IPS-NIHi11 (cell line): Measurements from ENCODE around the gene CBFA2T2.
"Not testable (repeated sequence)": the region's sequence is repeated elsewhere in the genome, so short reads cannot be mapped to it uniquely, and the experiment has no call there.

Experiments used
- DNase-seq: peaks from one replicate; pipeline ENCODE4 v3.0.0; 2012; ENCODE audit warnings: mixed read lengths, low spot score

Gene CBFA2T2

DNA sequence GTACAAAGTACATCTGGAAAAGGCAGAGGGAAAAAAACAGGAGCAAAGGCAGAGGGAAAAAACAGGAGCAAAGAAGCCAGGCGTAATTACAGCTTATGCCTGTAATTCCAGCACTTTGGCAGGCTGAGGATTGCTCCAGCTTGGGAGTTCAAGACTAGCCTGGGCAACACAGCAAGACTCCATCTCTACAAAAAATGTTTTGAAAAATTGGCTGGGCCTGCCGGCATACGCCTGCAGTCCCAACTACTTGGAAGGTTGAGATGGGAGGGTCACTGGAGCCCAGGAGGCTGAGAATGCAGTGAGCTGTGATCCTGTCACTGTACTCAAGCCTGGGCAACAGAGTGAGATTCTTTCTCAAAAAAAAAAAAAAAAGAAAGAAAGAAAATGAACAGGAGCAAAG is 19.0 kb upstream of the CBFA2T2 start:
- DNase-seq: no peak

DNA sequence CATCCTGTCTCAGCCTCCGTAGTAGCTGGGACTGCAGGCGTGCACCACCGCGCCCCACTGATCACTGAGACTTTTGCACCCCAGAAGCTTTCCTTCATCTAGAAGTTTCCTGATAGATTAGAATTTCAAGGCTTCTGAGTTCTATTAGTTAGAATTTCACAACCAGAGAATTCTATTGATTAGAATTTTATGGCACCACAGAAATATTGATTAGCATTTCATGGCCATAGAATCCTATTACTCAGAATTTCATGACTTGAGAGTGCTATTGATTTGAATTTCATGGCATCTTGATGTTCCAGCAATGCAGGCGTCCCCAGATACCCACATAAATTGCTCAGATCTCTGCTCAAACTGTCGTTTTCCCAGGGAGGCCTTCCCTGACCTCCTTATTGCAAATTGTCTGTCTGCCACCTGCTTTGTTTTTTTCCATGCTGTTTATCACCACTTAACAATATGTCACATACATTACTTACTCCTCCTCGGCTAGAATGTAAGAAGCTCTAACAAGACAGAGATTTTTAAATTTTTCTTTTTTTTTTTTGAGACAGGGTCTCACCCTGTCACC is 16.9 kb upstream of the CBFA2T2 start:
- DNase-seq: no peak

DNA sequence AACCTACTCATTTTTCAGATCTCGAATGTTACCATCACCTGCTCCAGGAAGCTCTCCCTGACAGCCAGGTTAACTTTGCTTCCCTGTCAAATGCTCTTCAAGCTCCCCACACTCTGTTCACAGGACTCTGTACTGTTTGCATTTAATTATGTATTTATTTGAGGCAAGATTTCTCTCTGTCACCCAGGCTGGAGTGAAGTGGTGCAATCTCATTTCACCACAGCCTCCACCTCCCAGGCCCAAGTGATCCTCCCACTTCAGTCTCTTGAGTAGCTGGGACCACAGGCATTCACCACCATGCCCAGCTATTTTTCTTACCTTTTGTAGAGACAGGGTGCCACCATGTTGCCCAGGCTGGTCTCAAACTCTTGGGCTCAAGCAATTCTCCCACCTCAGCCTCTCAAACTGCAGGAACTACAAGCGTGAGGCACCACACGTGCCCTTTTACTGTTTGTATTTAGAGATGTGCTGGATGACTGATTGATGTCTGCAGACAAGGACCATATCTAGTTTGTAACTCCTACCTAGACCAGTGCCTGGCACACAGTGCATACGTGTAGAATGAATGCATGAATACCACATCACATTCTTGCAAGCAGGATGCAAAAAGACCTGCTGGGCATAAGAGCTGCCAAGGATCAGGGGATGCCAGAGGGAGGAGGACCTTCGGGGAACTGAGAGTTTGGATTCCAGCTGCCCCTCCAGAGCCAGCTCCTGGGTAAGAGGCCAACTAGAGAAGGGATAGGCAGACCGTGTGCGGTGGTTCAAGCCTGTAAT is 15.6 kb upstream of the CBFA2T2 start:
- DNase-seq: no peak

DNA sequence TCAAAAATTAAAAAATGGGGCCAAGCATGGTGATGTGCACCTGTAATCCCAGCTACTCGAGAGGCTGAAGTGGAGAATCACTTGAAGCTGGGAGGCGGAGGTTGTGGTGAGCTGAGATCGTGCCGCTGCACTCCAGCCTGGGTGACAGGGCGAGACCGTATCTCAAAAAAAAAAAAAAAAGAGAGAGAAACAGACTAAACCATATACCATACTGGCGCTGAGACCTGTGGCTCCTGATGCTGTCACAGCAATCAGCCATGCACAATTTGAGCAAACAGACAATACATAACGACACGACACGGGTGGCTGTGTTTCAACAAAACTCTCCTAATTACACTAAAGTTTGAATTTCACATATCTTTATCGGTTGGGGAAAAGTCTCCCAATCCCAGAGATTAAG is 14.9 kb upstream of the CBFA2T2 start:
- no peak for DNase-seq

DNA sequence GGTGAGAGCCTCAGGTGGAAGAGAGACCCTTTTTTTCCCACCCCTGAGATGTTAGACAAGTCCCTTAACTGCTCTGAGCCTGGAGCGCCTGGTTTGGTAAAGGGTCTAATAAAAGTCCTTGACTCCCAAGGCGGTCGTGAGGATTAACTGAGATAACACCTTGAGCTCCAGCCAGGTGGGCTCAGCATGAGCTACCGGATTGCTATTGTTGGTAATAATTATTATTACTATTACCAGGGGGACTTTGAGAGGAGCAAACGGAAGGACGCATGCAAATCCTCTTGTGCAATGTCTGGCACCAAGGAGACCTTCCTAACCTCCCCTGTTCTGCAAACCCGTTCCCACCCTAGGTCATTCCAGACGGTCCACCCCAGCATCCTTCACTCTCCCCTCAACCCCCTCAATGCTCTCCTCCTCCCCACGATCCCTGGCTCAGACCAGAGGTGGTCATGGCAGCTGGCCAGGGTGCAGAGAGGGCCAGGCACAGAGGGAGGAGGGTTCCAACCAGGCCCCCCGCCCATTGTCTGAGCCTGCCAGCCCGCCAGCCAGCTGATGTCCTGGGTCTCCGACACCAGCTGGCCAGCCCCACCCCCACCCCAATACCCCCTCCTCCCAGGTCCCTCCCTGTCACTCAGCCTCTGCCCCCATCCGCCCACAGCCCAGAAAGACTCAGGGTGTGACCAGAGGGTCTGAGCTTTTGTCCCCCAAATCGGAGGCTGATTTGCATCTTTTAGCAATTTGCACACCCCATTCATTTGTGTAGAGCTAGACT is 14.3 kb upstream of the CBFA2T2 start:
- DNase-seq: peak; percentile 60

DNA sequence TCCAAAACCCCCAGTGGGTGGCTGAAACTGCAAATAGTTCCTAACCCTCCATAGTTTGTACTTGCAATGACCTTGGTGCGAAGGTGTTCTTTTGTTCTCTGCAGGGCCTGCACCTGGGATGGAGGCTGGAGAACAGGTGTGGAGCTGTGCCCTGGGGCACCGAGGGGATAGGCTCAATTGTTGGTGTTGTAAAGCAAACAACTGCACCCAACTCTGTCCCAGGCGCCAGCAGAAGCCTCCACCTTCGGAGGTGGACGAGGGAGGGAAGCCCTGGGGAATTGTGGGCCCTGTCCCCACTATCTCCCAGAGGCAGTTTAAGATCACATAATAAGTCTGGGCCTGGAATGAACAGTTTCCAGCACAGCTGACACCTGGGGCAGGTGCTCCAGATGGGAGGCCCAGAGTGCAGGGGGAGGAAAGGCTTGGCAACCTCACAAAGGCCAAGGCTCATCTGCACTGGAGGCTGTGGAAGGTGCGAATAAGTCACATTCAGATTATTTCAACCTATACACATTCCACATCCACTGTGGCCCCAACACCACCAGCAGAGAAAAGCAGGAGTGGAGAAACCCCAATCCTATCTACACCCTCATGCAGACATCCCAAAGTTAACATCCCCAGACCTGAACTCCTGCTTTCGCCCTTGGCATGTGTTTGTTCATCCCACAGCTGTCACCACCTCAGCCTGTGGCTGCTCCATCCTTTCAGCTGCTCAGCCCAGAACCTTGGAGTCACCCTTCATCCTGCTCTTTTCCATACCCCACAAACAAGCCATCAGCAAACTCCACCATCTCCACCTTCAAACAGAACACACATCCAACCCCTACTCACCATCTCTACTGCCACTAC is 12.3 kb upstream of the CBFA2T2 start:
- peak; percentile 37 for DNase-seq

DNA sequence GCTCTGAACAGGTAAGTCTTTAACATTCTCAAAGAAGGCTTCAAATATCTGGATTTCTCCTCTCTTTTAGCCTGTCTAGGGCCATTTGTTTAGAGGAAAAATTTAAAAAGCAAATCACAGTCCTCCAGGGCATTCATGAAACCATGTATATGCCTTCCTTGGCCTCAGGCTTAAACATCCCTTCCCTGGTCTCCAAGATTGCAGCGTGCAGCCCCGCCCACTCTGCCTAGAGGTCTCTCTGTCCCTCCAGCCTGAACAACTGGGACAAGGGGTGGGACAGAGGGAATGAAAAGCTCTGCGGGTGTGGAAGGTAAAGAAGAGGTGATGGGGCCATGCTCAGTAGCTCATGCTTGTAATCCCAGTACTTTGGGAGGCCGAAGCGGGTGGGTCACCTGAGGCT is 9.8 kb upstream of the CBFA2T2 start:
- no peak for DNase-seq

DNA sequence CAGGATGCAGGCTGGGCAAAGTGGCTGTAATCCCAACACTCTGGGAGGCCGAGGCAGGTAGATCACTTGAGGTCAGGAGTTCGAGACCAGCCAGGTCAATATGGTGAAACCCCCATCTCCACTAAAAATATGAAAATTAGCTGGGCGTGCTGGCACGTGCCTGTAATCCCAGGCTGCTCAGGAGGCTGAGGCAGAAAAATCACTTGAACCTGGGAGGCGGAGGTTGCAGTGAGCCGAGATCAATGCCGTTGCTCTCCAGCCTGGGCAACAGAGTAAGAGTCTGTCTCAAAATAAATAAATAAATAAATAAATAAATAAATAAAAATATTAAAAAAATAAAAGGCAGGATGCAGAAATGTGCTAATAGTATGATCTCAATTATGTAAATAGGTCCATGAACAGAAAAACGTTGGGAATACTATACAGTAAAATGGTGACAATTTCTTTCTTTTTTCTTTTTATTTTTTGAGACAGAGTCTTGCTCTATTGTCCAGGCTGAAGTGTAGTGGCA is 8.4 kb upstream of the CBFA2T2 start:
- no peak for DNase-seq

DNA sequence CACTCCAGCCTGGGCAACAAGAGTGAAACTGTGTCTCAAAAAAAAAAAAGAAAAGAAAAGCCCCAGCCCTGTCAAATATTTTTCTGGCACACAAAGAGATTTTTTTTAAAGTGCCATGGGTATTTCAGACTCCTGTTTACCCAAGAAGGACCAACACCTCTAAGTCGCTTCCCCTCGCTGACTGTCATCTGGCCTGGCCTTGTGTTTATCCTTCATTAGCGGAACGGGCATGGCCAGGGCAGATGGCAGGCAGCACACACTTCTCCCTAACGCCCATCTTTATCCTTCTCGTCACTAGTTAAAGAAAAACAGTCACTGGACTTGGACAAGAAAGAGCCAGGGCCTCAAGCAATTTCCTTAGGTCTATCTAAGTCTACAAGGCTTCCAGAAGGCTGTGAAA is 7.3 kb upstream of the CBFA2T2 start:
- DNase-seq: no peak

DNA sequence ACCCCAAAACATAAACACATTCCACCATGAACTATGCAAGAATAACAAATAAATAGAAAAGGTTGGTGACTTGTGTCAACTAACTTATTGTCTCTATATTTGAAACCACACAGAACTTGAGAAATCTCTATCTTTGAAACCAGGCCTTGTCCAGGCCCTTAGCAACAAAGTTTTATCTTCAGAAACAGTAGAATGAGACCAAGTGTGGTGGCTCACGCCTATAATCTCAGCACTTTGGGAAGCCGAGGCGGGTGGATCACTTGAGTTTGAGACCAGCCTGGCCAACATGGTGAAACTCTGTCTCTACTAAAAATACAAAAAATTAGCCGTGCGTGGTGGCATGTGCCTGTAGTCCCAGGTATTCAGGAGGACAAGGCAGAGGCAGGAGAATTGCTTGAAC is 6.7 kb upstream of the CBFA2T2 start:
- DNase-seq: not testable (repeated sequence)

DNA sequence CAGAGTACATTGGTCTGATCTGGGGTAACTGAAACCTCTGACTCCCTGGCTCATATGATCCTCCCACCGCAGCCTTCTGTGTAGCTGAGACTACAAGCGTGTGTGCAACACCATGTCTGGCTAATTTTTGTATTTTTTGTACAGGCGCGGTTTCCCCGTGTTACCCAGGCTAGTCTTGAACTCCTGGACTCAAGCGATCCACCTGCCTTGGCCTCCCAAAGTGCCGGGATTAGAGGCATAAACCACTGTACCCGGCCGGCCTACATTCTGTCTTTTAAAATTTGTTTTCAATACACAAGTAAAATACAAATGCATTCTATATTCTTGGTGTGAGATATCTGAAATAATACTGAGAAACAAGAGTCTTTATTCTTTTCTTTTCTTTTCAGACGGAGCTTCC is 1.7 kb upstream of the CBFA2T2 start:
- DNase-seq: no peak

DNA sequence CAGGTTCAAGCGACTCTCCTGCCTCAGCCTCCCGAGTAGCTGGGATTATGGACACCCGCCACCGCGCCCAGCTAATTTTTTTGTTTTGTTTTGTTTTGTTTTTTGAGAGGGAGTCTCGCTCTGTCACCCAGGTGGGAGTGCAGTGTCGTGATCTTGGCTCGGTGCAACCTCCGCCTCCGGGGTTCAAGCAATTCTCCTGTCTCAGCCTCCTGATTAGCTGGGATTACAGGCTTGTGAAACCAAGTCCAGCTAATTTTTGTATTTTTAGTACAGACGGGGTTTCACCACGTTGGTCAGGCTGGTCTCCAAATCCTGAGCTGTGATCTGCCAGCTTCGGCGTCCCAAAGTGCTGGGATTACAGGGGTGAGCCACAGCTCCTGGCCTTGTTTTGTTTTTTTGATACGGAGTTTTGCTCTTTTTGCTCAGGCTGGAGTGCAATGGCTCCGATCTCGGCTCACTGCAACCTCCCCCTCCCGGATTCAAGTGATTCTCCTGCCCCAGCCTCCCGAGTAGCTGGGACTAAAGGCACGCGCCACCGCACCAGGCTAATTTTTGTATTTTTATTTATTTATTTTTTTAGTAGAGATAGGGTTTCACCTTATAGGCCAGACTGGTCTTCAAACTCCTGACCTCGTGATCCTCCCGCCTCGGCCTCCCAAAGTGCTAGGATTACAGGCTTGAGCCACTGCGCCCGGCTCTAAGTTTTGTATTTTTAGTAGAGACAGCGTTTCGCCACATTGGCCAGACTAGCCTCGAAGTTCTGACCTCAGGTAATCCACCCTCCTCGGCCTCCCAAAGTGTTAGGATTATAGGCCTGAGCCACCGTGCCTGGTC is 1.0 kb upstream of the CBFA2T2 start:
- DNase-seq: not testable (repeated sequence)

DNA sequence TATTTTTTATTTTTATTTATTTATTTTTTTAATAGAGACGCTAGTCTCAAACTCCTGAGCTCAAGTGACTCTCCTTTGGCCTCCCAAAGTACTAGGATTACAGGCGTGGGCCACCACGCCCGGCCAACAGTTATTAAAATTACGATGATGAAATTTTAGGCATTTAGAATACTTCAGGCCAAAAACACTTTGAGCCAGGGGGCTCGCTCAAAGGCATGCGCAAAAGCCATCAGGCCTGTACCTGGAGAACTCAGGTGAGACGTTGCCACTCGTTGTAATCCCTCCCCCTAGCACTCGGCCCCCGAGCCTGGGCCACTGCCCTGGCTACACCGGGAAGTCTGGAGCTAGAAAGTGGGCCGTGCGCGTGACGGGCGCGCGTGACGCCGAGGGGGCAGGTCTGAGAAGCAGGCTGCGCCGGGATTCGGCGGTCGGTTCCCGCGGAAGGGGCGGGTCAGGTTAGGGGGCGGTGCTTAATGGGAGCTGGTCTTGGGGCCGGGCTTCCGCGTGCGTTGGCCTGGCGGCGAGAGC is 337 bp upstream of the CBFA2T2 start:
- DNase-seq: peak; percentile 100

DNA sequence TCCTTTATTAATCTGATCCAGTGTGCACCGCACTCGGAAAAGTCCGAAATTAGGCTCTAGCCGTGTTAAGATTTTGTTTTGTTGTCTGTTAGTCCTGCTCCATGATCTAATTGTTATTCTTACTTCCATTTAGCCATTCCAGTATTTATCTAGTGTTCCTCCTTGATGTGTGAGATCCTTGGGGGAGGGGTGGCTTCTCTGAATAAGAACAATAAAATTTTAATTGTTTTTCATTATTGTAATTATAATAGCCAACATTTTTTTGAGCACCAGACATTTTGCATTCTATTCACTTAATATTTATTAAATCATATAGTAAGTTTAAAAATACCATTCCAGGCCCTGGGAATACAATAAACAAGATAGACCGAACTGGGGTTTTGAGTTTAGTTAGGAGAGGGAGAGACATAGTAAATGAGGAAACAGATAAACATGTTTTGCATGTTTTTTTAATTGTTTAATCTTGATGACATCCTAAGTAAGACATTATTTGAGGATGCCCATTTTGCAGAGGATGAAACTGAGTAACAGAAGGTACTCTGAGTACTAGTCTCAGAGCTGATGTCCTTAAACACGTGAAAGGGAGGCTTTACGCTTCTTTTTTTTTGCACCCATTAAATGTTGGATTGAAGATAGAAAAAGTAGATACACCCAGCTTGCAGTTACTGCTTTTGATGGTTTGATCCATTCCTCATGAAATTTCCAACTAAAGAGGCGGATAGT is 1.2 kb downstream of the CBFA2T2 start:
- no peak for DNase-seq

DNA sequence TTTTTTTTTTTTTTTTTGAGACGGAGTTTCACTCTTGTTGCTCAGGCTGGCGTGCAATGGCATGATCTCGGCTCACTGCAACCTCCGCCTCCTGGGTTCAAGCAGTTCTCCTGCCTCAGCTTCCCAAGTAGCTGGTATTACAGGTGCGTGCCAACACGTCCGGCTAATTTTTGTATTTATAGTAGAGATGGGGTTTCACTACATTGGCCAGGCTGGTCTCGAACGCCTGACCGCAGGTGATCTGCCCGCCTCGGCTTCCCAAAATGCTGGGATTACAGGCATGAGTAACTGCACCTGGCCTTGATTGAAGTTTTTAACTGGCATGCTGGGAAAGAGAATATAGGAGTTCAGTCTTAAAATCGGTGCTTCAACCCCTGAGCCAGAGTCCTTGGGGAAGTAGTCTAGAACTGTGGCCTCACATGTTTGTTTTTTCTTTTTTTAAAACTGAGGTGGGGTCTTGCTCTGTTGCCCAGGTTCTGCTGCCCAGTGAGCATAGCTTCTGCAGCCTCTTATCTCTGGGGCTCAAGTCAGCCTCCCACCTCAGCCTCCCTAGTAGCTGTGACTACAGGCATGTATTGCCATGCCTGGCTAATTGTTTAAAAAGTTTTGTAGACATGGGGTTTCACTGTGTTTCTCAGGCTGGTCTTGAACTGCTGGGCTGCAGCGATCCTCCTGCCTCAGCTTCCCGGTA is 3.3 kb downstream of the CBFA2T2 start:
- DNase-seq: no peak

DNA sequence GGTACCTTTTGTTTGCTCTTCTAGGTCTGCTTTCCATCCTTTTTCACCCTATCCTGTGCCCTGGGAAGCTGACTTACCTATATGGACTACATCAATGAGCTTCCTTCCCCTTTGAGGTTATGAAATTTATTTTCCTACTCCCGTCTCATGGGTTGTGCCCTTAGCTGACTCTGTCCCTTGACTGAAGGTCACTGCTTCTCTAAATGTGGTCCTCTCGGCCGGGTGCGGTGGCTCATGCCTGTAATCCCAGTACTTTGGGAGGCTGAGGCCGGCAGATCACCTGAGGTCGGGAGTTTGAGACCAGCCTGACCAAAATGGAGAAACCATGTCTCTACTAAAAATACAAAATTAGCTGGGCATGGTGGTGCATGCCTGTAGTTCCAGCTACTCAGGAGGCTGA is 6.9 kb downstream of the CBFA2T2 start:
- not testable (repeated sequence) for DNase-seq

DNA sequence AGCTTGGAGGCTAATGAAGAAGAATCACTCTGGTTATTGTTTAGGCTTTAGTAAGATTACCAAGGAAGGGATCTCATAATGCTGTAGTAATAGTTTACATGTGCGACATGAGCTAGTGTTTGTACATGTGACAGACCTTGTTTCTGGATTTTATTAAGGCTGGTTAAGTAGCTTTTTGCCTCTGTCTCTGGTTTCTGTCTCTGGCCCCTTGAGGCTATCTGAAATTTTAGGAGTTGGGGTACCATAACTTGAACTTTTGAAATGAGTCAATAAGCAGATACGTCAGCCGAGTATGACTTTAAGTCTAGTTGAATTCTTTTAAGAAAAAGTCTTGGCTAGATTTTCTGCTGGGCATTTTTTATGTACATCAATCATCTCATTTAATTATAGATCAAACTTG is 9.5 kb downstream of the CBFA2T2 start:
- no peak for DNase-seq

DNA sequence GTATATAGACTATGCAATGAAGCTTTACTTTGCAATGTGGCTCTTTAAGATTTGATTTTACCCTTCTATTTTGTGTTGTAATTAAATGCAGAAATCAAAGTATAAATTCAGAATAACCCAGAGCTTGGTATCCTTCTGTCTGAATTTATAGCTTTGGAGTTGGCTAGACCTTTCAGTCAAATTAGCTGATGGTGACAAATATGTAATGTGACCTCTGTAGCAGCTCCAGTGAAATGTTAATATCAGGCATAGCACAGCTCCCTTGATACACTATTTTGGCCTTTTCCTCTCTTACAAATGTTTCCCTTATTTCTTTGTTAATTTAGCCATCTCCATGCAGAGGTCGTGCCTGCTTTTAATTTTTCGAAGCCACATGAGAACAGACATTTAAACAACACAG is 11.1 kb downstream of the CBFA2T2 start:
- no peak for DNase-seq

DNA sequence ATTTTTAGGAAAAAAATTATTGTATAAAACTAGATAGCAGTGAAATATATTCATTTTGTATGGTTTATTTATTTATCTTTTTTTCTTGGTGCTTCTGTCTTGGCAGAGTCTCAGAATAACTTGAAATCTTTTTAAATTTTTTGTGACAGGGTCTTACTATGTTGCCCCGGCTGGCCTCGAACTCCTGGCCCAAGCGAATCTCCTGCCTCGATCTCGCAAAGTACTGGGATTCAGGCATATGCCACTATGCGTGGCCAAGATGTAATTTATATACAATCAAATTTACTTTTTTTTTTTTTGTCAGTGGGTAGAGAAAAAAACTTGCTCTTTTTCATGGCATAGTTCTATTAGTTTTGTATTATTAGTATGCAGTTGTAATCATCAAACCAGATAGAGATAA is 13.7 kb downstream of the CBFA2T2 start:
- DNase-seq: no peak

DNA sequence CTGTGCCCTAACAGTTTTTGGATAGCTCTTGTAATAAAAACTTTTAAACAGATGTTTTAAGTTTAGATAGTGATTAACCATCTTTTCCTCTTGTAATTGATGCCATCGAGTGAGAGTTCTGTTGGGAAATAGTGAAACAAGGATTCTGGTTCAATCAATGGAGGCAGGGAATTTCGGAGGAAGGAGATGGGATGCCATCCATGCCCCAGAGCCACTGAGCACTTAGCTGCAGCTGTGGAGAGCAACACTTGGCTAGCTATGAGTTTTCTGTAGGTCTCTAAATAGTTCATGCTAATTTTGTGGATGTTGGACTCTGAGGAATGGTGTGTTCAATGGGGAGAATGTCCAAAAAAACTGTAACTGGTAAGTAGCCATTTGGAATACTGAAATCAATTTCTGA is 16.7 kb downstream of the CBFA2T2 start:
- DNase-seq: no peak
